ENCODE data around the gene VWA5B2. TPM values are rescaled to one million over a fixed set of nuclear protein-coding genes. Genes with fewer than 3 reads are reported as not detected.
"Not testable (repeated sequence)": the region's sequence is repeated elsewhere in the genome, so short reads cannot be mapped to it uniquely, and the experiment has no call there.

Gene VWA5B2
- total RNA-seq, 1 experiment from 2014 or later = 1.4 TPM

GRCh38 chr3:184262764-184263179 is 33.4 kb downstream of the VWA5B2 start:
- no peaks in the 10 kb centered on the region for H3K79me2 ChIP-seq (ENCODE audit: low read length)
- no peaks in the 10 kb centered on the region for H3K9me3 ChIP-seq (ENCODE audit: low read length)
- BruUV-seq (replicated peaks) = no TSS peak
- no peaks in the 10 kb centered on the region for H3K36me3 ChIP-seq (ENCODE audit: low read depth, low read length)
- DNase-seq = no peak
- no peak overlapping the region for H3K4me3 ChIP-seq (ENCODE audit: low read length)
- peaks cover 12% of the 10 kb centered on the region; the same call in 1 of the 2 replicates for H4K20me1 ChIP-seq (ENCODE audit: low read length)
- H3F3A ChIP-seq (ENCODE audit: low read length, unreplicated experiment) = no peaks in the 10 kb centered on the region
- POLR2A ChIA-PET (ENCODE audit: unreplicated experiment) = no interaction called here
- intact Hi-C loops (cut with micrococcal nuclease) = no loop called here
- no peaks in the 10 kb centered on the region for H3K27me3 ChIP-seq (ENCODE audit: low read length)
- no peak overlapping the region for H2AFZ ChIP-seq (ENCODE audit: low read length)
- no peak for ATAC-seq
- no peak overlapping the region for H3K27ac ChIP-seq (ENCODE audit: low read length)
- peaks cover 13% of the 10 kb centered on the region for H3K4me1 ChIP-seq (ENCODE audit: insufficient read depth, low read length)
- no peak overlapping the region for H3K9ac ChIP-seq (ENCODE audit: low read length)
- TF ChIP-seq, protein P1, sequence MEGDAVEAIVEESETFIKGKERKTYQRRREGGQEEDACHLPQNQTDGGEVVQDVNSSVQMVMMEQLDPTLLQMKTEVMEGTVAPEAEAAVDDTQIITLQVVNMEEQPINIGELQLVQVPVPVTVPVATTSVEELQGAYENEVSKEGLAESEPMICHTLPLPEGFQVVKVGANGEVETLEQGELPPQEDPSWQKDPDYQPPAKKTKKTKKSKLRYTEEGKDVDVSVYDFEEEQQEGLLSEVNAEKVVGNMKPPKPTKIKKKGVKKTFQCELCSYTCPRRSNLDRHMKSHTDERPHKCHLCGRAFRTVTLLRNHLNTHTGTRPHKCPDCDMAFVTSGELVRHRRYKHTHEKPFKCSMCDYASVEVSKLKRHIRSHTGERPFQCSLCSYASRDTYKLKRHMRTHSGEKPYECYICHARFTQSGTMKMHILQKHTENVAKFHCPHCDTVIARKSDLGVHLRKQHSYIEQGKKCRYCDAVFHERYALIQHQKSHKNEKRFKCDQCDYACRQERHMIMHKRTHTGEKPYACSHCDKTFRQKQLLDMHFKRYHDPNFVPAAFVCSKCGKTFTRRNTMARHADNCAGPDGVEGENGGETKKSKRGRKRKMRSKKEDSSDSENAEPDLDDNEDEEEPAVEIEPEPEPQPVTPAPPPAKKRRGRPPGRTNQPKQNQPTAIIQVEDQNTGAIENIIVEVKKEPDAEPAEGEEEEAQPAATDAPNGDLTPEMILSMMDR (conservative IDR thresholded peaks at IDR 0.05; ENCODE audit: low read depth, low read length) = no peak
- TF ChIP-seq EZH2phosphoT487 (IDR thresholded peaks at IDR 0.05; ENCODE audit: borderline replicate concordance, low read length) = no peak
- TF ChIP-seq EZH2 (IDR thresholded peaks at IDR 0.05; ENCODE audit: low read length, unreplicated experiment) = no peak
- H3K9me2 ChIP-seq (replicated peaks; ENCODE audit: low read length) = no peaks in the 10 kb centered on the region
- CTCF ChIA-PET = no interaction called here
- no peak overlapping the region for H3K4me2 ChIP-seq (ENCODE audit: low read length)

- H3K4me3 ChIP-seq (ENCODE audit: low read length); H3K27me3 ChIP-seq (ENCODE audit: low read length); intact Hi-C loops (cut with micrococcal nuclease); H3K9me2 ChIP-seq (replicated peaks; ENCODE audit: low read length); H3K9me3 ChIP-seq (ENCODE audit: low read length); H3K4me1 ChIP-seq (ENCODE audit: insufficient read depth, low read length); H3K79me2 ChIP-seq (ENCODE audit: low read length); H4K20me1 ChIP-seq (ENCODE audit: low read length); POLR2A ChIA-PET (ENCODE audit: unreplicated experiment); H3K36me3 ChIP-seq (ENCODE audit: low read depth, low read length); DNase-seq; H3K9ac ChIP-seq (ENCODE audit: low read length); BruUV-seq (replicated peaks); H2AFZ ChIP-seq (ENCODE audit: low read length); H3K4me2 ChIP-seq (ENCODE audit: low read length); H3K27ac ChIP-seq (ENCODE audit: low read length); CTCF ChIA-PET; H3F3A ChIP-seq (ENCODE audit: low read length, unreplicated experiment); ATAC-seq: not testable (repeated sequence)
Measured at GRCh38 chr3:184267249-184267648, 37.9 kb downstream of the VWA5B2 start.

- Histone ChIP-seq H3K9me3 (ENCODE audit: low read length) (no peaks in the 10 kb centered on the region), H3K4me2 (ENCODE audit: low read length) (no peak overlapping the region), H3K27ac (ENCODE audit: low read length) (no peak overlapping the region), H3K4me1 (ENCODE audit: insufficient read depth, low read length) (no peaks in the 10 kb centered on the region), H3K36me3 (ENCODE audit: low read depth, low read length) (no peaks in the 10 kb centered on the region), H4K20me1 (ENCODE audit: low read length) (no peaks in the 10 kb centered on the region), H3K79me2 (ENCODE audit: low read length) (no peaks in the 10 kb centered on the region), H3K4me3 (ENCODE audit: low read length) (no peak overlapping the region), H3F3A (ENCODE audit: low read length, unreplicated experiment) (no peaks in the 10 kb centered on the region), H3K9ac (ENCODE audit: low read length) (no peak overlapping the region), H3K9me2 (replicated peaks; ENCODE audit: low read length) (no peaks in the 10 kb centered on the region), H2AFZ (ENCODE audit: low read length) (no peak overlapping the region), H3K27me3 (ENCODE audit: low read length) (peaks cover 3% of the 10 kb centered on the region; the same call in 1 of the 2 replicates)
- no TSS peak for BruUV-seq (replicated peaks)
- POLR2A ChIA-PET (ENCODE audit: unreplicated experiment) = no interaction called here
- intact Hi-C loops (cut with micrococcal nuclease) = no loop called here
- no peak for ATAC-seq
- DNase-seq = no peak
- TF ChIP-seq EZH2 (IDR thresholded peaks at IDR 0.05; ENCODE audit: low read length, unreplicated experiment) = no peak
- CTCF ChIA-PET = interaction anchor here (0.6 kb wide), 1 partner anchor 17 kb away, joined by 3 read pairs; no protein-coding TSS in a partner anchor
Measured at GRCh38 chr3:184272269-184272668, 42.9 kb downstream of the VWA5B2 start.

DNA sequence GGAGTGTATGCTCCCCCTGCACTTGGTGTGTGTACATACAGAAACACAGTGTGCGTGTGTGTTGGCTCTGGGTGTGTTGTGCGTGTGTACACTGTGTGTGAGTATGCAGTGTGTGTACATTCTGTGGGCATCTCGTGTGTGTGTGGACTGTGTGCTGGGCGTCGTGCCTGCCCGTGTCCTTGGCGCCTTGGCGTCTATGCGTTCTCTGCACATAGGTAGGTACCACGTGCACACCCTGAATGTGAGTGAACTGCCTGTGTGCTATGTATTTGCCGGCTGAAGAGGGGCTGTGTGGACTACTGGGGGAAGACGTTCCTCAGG is 46.0 kb downstream of the VWA5B2 start:
- H3K27me3 ChIP-seq (ENCODE audit: low read length) = peaks cover 9% of the 10 kb centered on the region; the same call in 1 of the 2 replicates
- ATAC-seq = no peak
- H2AFZ ChIP-seq (ENCODE audit: low read length) = no peak overlapping the region
- no peaks in the 10 kb centered on the region for H3K4me1 ChIP-seq (ENCODE audit: insufficient read depth, low read length)
- BruUV-seq (replicated peaks) = no TSS peak
- TF ChIP-seq EZH2phosphoT487 (IDR thresholded peaks at IDR 0.05; ENCODE audit: borderline replicate concordance, low read length) (no peak), EZH2 (IDR thresholded peaks at IDR 0.05; ENCODE audit: low read length, unreplicated experiment) (no peak)
- TF ChIP-seq, protein P1 (conservative IDR thresholded peaks at IDR 0.05; ENCODE audit: low read depth, low read length) = no peak
- POLR2A ChIA-PET (ENCODE audit: unreplicated experiment) = no interaction called here
- no peaks in the 10 kb centered on the region for H3K36me3 ChIP-seq (ENCODE audit: low read depth, low read length)
- no peak overlapping the region for H3K9ac ChIP-seq (ENCODE audit: low read length)
- no peaks in the 10 kb centered on the region for H3F3A ChIP-seq (ENCODE audit: low read length, unreplicated experiment)
- CTCF ChIA-PET = no interaction called here
- H3K27ac ChIP-seq (ENCODE audit: low read length) = no peak overlapping the region
- H3K4me2 ChIP-seq (ENCODE audit: low read length) = no peak overlapping the region
- no peak for DNase-seq
- no peaks in the 10 kb centered on the region for H3K9me3 ChIP-seq (ENCODE audit: low read length)
- no peaks in the 10 kb centered on the region for H3K9me2 ChIP-seq (replicated peaks; ENCODE audit: low read length)
- no peaks in the 10 kb centered on the region for H4K20me1 ChIP-seq (ENCODE audit: low read length)
- H3K79me2 ChIP-seq (ENCODE audit: low read length) = no peaks in the 10 kb centered on the region
- intact Hi-C loops (cut with micrococcal nuclease) = no loop called here
- no peak overlapping the region for H3K4me3 ChIP-seq (ENCODE audit: low read length)

Data from PC-3 (cell line).